SKM-1 treated with dmso at 0.1 percent for 144 hours (cell line): ENCODE measurements around the gene PDCD11.
A peak's percentile ranks its signal among the peaks of the same experiment; 100 is the strongest.
"Not testable (repeated sequence)": the region's sequence is repeated elsewhere in the genome, so short reads cannot be mapped to it uniquely, and the experiment has no call there.

ENCODE experiments used
- DNase-seq: peaks from one replicate; lab custom pipeline; 2025; ENCODE audit not compliant: unreplicated experiment; lab: John Stamatoyannopoulos, UW

Gene PDCD11

GRCh38 chr10:103472005-103472404 lies 75.6 kb downstream of the PDCD11 start:
- DNase-seq, result peak; percentile 35

GRCh38 chr10:103473261-103473671 lies 76.8 kb downstream of the PDCD11 start:
- DNase-seq, result no peak

GRCh38 chr10:103474077-103474476 lies 77.7 kb downstream of the PDCD11 start:
- no peak for DNase-seq

- no peak for DNase-seq
Measured at GRCh38 chr10:103475437-103475836, 79.0 kb downstream of the PDCD11 start.

GRCh38 chr10:103476046-103476768 lies 79.8 kb downstream of the PDCD11 start:
- DNase-seq, result peak; percentile 33

GRCh38 chr10:103478671-103479070 lies 82.2 kb downstream of the PDCD11 start:
- DNase-seq, result no peak

- no peak for DNase-seq
Measured at GRCh38 chr10:103479135-103479534, 82.7 kb downstream of the PDCD11 start, which contains the start of gene CALHM3. TSS of gene CALHM3 (minus strand) at chr10:103479240. CDS start at chr10:103479032, 208 bp downstream.

- DNase-seq, result no peak
Measured at GRCh38 chr10:103480521-103480920, 84.1 kb downstream of the PDCD11 start.

- DNase-seq, result peak; percentile 84
Measured at GRCh38 chr10:103481974-103482531, 85.6 kb downstream of the PDCD11 start.

GRCh38 chr10:103486635-103487409 lies 90.4 kb downstream of the PDCD11 start:
- not testable (repeated sequence) for DNase-seq

- DNase-seq, result no peak
Measured at GRCh38 chr10:103487410-103487708, 90.9 kb downstream of the PDCD11 start.

GRCh38 chr10:103490986-103491314 lies 94.5 kb downstream of the PDCD11 start:
- no peak for DNase-seq

- no peak for DNase-seq
Measured at GRCh38 chr10:103491729-103492364, 95.4 kb downstream of the PDCD11 start.

- no peak for DNase-seq
Measured at GRCh38 chr10:103492655-103493261, 96.3 kb downstream of the PDCD11 start.

GRCh38 chr10:103493362-103493915 lies 97.0 kb downstream of the PDCD11 start, which contains the start of gene NEURL1:
TSS of gene NEURL1 (plus strand) at chr10:103493705. CDS start at chr10:103494388, 683 bp downstream.
- no peak for DNase-seq

GRCh38 chr10:103493916-103494877 lies 97.8 kb downstream of the PDCD11 start:
- no peak for DNase-seq

GRCh38 chr10:103495321-103495720 lies 98.9 kb downstream of the PDCD11 start:
- DNase-seq, result no peak
